GM19035 (cell line): ENCODE data around the gene CMTM6.

Experiments
- ATAC-seq: cut with Tn5 transposase; IDR thresholded peaks from one replicate; pipeline ENCODE4 v1.9.1; 2021; ENCODE audit not compliant: unreplicated experiment

CMTM6 gene

DNA sequence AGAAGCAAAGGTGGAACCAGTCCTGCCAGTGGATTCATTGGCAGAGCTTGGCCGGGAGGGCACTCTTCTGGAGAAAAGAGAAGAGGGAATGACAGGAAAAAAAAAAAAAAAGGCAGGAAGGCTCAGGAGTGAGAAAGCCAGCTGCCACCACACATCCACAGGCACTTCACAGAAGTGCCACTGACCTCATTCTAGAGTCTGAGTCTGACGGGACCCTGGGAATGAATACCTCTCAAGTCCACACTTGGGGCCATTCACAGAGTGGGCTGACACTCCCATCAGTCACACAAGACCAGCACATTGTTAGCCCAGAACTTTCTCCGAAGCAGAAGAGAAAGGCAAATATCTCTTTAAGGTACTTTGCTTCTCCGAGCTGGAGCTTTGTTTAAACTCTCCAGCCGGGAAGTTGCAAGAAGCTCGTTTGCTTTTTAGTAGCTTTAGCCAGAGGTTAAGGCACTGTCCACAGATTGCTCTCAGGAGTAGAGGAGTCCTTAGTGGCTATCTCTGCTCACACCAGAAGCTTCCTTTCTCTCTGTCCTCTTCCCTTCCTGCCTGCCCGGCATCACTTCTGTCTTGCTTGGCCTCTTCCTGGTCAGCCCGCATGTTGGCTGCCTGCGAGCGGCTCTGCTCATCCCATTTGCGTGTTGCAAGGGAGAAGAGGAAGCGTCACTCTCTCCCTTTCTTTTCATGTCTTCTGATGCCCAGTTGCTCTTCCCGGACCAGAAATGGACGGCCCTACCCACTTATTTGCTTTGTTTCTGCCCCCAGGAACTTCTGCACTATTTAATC, 53.8 kb downstream of the CMTM6 start:
- ATAC-seq: no peak

- no peak for ATAC-seq
These were observed 54.7 kb downstream of the CMTM6 start for GRCh38 chr3:32447865-32448400.

- ATAC-seq: no peak
These were observed 59.2 kb downstream of the CMTM6 start for GRCh38 chr3:32443478-32443877.

GRCh38 chr3:32442766-32443165, 59.9 kb downstream of the CMTM6 start:
- no peak for ATAC-seq

- no peak for ATAC-seq
These were observed 61.9 kb downstream of the CMTM6 start for GRCh38 chr3:32440611-32441350.

- ATAC-seq: peak; percentile 28
These were observed 63.2 kb downstream of the CMTM6 start for GRCh38 chr3:32439421-32439820.

GRCh38 chr3:32438596-32439344, 63.9 kb downstream of the CMTM6 start:
- ATAC-seq: peak; percentile 92

DNA sequence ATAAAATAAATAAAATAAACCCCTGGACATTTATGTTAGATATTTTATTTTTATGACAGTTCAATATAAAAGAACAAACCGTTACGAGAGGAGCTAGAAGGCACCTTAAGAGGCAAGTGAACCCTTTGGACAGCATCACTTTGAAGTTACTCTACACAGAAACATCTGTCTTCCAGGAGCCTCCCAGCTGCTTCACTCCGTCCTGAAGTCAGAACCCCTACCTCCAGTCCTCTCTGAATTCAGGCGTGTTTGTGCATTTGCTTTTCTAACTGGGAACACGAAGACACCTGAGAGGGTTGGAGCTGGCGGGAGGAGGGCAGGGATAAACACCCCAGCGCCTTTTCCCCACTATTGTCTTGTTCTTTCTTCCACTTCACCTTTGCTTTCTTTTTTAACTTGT, 64.8 kb downstream of the CMTM6 start:
- no peak for ATAC-seq

DNA sequence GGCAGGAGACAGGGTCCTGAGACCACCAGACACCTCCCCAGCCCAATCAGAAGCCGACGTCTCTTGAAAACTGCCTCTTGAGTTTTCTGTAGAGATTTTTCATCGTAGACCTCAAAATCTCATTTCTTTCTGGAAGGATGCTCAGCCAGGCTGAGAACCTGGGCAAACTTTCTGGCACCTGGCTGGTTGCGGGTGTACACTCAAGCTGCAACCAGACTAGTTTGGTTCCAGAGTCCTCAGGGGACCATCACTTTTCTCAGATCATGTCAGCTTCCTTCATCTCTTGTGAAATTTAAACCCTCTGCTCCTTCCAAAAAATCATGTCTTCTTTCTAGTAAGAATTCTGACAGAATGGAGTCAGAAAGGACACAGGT, 65.8 kb downstream of the CMTM6 start:
- peak; percentile 22 for ATAC-seq

DNA sequence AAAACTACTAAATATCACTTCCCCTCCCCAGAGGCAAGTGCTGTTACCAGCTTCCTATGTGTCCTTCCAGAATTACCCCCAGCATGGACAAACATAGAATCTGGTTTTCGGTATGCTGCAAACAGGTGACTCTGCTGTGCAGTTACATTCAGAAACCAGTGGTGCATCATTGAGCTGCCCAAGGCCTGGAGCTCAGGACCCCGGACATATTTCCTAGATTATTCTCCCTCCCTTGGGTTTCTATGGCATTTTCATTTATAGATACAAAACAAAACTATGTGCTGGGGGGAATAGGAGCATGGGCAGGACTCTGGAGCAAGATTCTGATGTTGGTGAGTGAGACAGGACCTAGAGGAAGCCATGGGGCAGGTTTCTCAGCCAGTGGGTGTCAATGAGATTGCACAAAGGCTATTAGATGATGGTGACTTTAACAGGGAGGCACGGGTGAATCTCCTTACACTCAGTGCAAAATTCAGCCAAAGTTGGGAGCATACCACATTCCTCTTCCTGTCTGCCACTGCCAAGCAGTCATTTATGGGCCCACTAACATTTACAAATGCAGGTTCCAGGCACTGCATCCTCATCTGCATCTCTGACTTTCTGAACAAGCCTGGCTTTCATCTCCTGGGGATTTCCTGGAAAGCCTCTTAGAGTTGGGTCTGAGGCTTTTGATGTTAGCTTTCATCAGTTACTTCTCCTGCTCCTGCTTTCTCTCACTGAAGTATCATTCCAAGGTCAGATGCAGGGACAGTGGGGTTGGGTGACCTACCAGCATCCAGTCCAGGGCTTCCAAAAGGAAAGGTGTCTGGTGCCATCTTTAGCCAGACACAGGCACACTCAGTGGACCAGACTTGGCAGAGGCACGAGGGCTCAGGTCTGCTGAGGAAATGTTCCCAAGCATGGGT, 66.5 kb downstream of the CMTM6 start:
- ATAC-seq: no peak

- no peak for ATAC-seq
These were observed 68.4 kb downstream of the CMTM6 start for GRCh38 chr3:32434206-32434605.

DNA sequence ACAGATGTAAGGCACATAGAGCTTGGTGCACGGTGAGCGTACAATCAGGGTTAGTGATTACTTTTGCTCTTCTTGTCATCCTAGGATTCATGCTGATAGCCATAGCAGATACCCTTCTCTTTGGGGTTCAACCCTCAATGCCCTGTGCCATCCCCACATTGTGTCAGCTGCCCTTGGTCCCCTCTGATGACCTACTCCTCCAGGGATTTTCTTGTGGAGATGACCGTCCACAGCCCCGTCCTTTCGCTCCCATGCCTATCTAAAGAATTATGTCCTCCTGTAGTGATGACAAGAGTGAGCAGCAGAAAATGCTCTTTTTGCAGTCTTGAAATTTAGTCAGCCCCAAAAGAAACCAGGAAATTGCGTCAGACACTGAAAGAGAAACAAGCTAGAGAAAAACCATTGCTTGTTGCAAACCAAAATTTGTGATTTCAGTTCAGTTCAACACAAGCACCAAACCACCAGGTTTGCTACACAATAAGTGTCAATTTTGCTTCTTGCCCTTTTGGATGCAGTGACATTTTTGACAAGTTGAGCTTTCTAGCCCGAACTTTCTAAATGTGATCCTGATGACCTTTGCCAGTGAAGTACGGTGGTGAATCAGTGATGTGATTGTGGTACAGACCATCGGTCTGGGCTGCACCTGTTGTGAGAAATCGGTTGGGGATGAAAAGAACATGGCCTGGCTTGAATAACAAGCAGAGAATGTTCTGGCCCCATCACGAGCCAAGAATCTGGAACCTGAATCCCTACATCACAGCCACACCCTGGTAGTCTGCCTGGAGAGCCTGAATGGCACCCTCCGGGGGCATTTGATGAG, 69.7 kb downstream of the CMTM6 start:
- peak; percentile 51 for ATAC-seq

DNA sequence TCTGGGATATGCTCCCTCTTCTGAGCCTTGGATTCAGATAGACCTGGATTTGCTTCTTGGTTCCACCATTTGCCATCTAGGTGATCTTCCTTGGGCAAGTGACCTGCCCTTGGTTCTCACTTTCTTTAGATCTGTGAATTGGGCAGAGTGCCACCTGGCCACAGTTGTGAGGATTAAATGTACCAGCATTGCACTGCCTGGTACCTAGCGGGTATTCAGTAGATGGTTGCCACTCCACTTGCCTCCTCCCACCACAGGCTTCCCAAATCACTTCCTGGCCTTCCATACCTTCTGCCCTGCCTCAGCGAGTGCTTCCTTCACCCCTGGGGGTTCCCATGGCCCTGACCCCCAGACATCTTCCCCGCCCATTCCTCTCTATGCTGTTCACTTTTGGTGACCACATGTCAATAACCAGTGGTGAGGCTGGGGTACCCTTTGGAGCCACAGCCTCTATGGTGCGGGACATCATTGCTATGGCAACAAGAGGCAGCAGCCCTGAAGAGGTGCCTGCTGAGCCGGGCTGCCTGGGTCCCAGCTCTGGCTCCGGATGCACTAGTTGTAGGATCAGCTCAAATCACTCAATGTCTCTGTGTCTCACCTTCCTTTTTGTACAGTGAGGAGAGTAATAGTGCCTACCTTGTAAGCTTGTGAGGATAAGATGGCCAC, 70.5 kb downstream of the CMTM6 start:
- no peak for ATAC-seq

- ATAC-seq: no peak
These were observed 71.2 kb downstream of the CMTM6 start for GRCh38 chr3:32431481-32431880.
